NCI-H2107 (cell line): Measurements from ENCODE around the gene AZGP1.
"Not testable (repeated sequence)": the region's sequence is repeated elsewhere in the genome, so short reads cannot be mapped to it uniquely, and the experiment has no call there.

Experiments used
- DNase-seq: peaks from one replicate; lab custom pipeline; 2025; lab: John Stamatoyannopoulos, UW

AZGP1 gene

GRCh38 chr7:99952649-99953048 is 23.2 kb downstream of the AZGP1 start:
- not testable (repeated sequence) for DNase-seq

GRCh38 chr7:99950819-99951218 is 25.0 kb downstream of the AZGP1 start:
- DNase-seq, result not testable (repeated sequence)

DNA sequence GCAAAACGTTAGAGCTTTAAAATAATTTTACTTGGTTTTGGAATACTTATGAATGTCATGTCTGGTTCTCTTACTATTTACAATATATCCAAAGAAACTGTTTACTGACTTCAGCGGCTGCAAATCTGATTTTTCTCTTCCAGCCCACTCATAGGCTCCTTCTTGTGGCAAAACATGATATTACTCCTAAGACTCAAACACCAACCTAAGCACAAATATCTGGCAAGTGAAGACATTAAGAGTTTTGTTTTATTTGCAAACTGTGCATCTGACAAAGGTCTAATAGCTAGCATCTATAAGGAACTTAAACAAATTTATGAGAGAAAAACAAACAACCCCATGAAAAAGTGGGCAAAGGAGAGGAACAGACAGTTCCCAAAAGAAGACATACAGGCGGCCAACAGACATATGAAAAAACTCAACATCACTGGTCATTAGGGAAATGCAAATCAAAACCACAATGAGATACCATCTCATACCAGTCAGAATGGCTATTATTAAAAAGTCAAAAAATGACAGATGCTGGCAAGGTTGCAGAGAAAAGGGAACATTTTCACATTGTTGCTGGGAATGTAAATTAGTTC is 26.1 kb downstream of the AZGP1 start:
- no peak for DNase-seq

GRCh38 chr7:99947608-99948007 is 28.2 kb downstream of the AZGP1 start:
- no peak for DNase-seq

- DNase-seq, result no peak
Observed at GRCh38 chr7:99944497-99945070, 31.2 kb downstream of the AZGP1 start.

DNA sequence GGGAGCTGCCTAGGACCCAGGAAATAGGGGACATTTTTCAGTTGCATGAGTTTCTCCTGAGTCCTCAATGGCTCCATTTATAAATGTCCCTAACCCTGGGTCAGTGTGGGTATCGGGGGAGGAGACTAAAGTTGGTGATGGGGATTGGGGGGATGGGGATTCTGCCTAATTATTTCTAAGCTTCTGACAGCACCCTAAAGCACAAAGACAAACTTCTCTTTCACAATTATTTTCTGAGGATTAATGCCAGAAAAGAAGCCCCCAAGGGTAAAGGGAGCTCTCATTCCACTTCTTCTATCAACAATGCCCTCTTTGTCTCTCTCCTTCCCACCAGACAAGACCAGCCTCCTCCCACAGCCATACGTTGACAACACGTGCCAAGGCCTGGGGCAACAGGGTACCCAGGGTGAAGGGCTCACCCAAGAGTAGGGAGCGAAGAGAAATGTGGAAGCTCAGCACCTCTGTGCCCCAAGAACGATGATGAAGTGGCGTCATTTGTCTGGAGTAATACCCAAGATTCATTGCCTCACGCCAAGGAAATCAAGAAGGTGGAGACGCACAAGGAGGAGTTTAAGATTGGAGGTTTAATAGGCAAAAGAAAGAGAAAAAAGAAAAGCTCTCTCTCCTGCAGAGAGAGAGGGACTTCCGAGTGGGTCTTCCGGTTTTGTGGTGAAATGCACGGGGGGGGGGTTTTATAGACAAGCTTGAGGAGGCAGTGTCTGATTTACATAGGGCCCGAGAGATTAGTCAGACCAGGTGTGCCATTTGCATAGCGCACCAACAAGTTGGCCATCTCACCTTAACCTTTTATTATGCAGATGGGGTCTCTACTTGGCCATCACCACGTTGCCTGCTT is 32.0 kb downstream of the AZGP1 start:
- DNase-seq, result no peak

DNA sequence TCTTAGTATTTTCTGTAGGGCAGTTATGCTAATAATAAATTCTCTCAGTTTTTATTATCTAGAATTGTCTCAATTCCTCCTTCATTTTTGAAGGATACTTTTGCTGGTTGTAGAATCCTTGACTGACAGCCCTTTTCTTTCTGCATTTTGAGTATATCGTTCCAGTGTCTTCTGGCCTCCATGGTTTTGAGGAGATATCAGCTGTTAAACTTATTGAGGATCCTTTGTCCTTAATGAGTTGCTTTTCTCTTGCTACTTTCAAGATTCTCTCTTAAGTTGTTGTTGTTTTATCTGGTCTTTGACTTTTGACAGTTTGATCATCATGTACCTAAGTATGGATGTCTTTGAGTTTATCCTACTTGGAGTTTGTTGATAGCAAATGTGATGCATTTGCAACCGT is 37.5 kb downstream of the AZGP1 start:
- DNase-seq, result no peak

- not testable (repeated sequence) for DNase-seq
Observed at GRCh38 chr7:99935009-99935408, 40.8 kb downstream of the AZGP1 start.

- no peak for DNase-seq
Observed at GRCh38 chr7:99930376-99930775, 45.5 kb downstream of the AZGP1 start.

DNA sequence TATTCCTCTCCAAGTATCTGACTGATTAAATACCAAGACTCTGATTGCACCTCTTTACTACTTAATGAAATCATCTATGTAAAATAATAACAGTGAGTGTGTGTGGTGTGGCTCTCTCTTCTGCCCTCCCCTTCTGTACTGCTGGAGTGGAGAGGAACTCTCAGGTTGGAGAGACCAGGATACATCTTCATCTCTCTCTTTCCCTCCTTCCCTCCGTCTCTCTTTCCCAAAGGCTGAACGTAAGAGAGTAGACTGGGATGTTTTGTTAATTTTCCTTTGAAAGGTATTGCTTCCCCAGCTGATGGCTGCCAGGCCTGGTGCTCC is 46.1 kb downstream of the AZGP1 start:
- no peak for DNase-seq

- peak; percentile 8 for DNase-seq
Observed at GRCh38 chr7:99928994-99929729, 46.7 kb downstream of the AZGP1 start, which contains the start of gene GJC3. Gene GJC3, minus strand, starts transcription at chr7:99929620. Its CDS starts 0 bp downstream, at chr7:99929620.

GRCh38 chr7:99928188-99928587 is 47.6 kb downstream of the AZGP1 start:
- no peak for DNase-seq

DNA sequence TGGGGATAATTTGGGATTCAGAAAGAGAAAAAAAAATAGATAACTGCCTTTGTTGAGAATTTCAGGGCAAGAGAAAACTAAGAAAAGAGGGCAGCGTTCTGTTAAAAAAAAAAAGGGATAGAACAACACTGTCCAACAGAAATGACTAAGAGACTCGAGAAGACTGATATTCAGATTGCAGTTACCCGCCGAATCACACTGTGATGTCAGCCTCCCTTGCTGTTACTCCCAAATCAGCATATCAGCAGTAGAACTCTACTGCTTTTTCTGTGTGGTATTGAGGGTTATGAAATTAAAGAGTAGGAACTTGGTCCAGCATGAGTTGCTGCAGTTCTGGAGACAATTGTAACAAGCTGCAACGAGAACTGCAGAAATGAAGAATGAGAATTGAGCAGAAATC is 48.3 kb downstream of the AZGP1 start:
- DNase-seq, result no peak

GRCh38 chr7:99926321-99926720 is 49.5 kb downstream of the AZGP1 start:
- no peak for DNase-seq

- DNase-seq, result no peak
Observed at GRCh38 chr7:99923200-99923599, 52.6 kb downstream of the AZGP1 start.

GRCh38 chr7:99920149-99920548 is 55.7 kb downstream of the AZGP1 start:
- DNase-seq, result no peak

GRCh38 chr7:99919814-99920112 is 56.1 kb downstream of the AZGP1 start:
- DNase-seq, result no peak

- DNase-seq, result peak; percentile 68
Observed at GRCh38 chr7:99918959-99919813, 56.6 kb downstream of the AZGP1 start, which contains the start of gene TRIM4. Gene TRIM4, minus strand, starts transcription at chr7:99919530. Its CDS starts 129 bp downstream, at chr7:99919401.
